LNCaP clone FGC (cell line): ENCODE data around the gene MMADHC.

Experiments used
- DNase-seq: peaks from one replicate; pipeline ENCODE4 v3.0.0-alpha.2; 2011; ENCODE audit warnings: low read depth
- H3K4me3 ChIP-seq: 2 replicates; pipeline ENCODE4 v1.5.1; 2011; ENCODE audit warnings: mild to moderate bottlenecking, low read depth, low read length, control low read depth
- TF ChIP-seq, protein P1 (sequence below): IDR thresholded peaks from 2 replicates; pipeline ENCODE4 v1.5.1; 2012; ENCODE audit warnings: mild to moderate bottlenecking; ENCODE audit not compliant: control insufficient read depth, insufficient read depth; ENCODE audit errors: extremely low read depth

The MMADHC gene

DNA sequence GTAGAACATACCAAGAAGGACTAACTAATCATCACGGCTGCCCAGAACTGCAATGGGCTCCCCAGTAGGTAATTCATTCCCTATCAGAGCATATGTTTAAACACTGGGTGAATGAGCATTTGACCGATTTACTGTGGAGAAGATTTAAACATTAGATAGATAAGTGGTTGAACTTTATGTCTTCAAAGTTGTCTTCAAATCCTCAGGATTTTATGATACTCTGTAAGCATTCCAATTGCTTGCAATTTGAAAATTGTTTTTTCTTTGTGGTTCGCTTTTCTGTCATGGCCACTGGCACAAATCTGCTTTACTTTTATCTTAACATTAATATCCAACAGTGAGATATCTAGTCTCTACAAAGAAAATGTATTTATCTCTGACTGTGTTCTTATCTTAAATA, 37.7 kb upstream of the MMADHC start:
- TF ChIP-seq, protein P1, sequence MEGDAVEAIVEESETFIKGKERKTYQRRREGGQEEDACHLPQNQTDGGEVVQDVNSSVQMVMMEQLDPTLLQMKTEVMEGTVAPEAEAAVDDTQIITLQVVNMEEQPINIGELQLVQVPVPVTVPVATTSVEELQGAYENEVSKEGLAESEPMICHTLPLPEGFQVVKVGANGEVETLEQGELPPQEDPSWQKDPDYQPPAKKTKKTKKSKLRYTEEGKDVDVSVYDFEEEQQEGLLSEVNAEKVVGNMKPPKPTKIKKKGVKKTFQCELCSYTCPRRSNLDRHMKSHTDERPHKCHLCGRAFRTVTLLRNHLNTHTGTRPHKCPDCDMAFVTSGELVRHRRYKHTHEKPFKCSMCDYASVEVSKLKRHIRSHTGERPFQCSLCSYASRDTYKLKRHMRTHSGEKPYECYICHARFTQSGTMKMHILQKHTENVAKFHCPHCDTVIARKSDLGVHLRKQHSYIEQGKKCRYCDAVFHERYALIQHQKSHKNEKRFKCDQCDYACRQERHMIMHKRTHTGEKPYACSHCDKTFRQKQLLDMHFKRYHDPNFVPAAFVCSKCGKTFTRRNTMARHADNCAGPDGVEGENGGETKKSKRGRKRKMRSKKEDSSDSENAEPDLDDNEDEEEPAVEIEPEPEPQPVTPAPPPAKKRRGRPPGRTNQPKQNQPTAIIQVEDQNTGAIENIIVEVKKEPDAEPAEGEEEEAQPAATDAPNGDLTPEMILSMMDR = no peak
- H3K4me3 ChIP-seq = no peak overlapping the region
- DNase-seq = no peak

DNA sequence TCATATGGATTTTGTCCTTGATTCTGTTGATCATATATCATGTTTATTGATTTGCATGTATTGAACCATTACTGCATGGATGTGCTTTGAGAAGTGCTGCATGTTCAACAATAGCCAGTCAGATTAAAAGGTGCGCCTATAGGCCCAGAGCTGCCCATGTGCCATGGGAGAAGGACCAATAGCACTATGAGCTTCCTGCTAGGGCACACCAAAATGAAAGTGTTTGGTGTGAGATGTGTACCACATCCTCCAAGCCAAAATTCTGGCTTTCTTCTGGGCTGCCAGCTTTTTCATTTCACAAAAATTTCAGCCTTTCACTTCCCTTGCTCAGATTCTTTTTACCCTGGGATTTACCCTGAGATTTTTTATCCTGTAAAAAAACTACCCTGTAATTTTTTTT, 34.8 kb upstream of the MMADHC start:
- no peak for DNase-seq
- TF ChIP-seq, protein P1 = no peak
- no peak overlapping the region for H3K4me3 ChIP-seq

DNA sequence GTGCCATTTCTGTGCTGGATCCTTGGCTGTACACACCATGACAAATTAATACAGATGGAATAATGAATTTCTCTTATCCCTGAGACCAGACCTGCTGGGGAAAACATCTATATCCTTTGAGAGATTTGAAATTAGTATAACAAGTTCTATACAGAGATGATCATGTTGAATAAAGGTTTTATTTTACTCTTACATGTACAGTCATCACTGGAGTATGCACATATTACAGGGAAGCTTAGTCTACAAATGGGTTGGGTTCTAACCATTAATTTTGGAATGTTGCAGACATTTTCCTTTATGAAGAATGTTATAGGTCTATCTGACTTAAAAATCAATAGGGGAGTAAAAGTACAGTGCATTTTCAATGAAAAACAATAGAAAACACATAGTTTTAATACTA, 29.9 kb upstream of the MMADHC start:
- DNase-seq = no peak
- TF ChIP-seq, protein P1 = no peak

DNA sequence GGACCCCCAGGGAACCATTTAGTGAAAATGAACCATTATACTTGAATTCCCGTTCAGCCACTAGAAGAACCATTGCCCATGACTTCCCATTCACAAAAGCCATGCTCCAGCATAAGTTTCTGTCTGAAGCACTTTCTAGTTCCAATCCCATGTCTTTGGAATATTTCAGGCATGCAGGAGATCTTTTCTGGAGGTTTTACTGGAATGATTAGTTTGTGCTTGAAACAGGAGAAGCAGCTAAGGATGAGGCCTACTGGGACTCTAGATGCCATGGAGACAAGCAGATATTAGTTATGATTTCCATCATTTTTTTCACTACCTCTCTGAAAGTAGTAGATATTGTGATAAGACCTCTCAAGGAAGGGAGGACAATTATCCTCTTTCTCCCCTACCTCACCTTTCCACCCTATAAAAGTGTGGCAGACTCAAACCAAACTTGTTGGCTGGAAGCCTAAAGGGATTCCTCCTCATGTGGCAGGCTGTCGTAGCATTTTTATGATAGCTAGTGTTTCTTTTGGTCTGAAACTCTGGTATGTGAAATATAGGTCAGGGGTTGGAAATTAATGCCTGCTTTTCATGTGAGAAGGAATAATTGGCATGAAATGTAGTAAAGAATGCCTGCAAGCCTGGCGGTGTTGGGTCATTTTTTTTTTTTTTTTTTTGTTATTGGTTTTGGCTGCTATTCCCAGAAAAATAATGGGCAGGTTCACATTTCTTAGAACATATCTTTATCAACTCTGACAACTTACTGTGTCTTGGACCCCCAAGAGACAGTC, 29.3 kb upstream of the MMADHC start:
- TF ChIP-seq, protein P1 = no peak
- no peak overlapping the region for H3K4me3 ChIP-seq
- no peak for DNase-seq

More for the DNA sequence above, 29.9 kb upstream of the MMADHC start:
- H3K4me3 ChIP-seq = no peak overlapping the region

DNA sequence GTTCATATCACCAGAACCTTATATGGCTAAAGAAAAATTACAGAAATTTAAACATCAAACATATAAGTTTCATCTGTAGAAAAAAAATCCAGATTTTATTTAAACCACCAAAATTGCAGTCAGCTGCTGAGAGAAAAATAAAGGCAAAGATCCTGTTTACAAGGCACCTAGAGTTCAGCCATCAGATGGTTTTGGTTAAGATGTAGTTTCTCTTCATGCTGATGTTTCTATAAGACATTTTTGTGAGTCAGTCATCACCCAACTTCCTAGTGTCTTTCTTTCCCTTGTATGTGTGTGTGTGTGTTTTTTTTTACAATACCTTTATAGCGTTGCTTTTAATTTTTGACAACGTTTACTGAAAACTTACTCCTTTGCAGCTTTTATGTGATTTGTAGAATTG, 26.1 kb upstream of the MMADHC start:
- no peak for DNase-seq
- H3K4me3 ChIP-seq = no peak overlapping the region
- TF ChIP-seq, protein P1 = no peak

DNA sequence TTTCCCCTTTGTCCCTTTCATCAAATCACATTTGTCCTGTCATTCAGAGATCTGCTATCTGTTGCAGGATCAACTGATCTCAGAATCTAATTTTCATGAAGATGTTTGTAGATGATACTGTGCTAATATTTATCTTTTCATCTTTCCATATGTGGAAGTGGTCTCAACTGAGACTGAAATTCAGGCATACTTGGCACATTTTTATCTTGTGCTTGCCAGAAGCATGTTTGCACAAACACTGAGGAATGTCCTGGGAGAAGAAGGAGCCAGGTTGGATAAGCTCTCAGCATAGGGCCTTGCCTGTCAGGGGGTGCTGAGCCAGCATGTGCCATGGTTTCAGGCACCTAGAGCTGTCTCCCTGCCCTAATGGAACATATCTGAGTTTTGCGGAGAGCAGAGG, 24.5 kb upstream of the MMADHC start:
- TF ChIP-seq, protein P1 = no peak
- DNase-seq = no peak
- no peak overlapping the region for H3K4me3 ChIP-seq
